ENCODE measurements around the gene GRIN2A.

DNA sequence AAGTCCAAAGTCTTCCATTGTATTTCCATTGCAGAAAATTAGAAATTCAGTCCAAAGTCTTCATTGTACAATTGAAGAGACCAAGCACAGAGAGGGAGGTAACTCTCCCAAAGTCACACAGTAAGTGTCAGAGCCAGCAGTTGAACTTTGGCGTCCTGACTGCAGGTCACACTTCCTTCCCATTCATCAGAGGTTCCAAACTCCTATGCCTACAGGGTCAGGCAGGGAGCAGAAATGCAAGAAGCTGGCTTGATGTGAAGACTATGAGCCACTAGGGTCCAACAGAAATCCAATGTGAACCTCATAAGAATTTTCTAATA lies 44.7 kb upstream of the GRIN2A start:
- TF ChIP-seq ZNF70 (CRISPR knock-in tag; IDR thresholded peaks at IDR 0.05) (no peak), ESRRG (CRISPR knock-in tag; IDR thresholded peaks at IDR 0.05) (no peak), SNAI2 (CRISPR knock-in tag; IDR thresholded peaks at IDR 0.05) (no peak), ZC3H10 (CRISPR knock-in tag; IDR thresholded peaks at IDR 0.05) (no peak), ZFP3 (CRISPR knock-in tag; IDR thresholded peaks at IDR 0.05) (no peak)
- TF ChIP-seq, protein P1, sequence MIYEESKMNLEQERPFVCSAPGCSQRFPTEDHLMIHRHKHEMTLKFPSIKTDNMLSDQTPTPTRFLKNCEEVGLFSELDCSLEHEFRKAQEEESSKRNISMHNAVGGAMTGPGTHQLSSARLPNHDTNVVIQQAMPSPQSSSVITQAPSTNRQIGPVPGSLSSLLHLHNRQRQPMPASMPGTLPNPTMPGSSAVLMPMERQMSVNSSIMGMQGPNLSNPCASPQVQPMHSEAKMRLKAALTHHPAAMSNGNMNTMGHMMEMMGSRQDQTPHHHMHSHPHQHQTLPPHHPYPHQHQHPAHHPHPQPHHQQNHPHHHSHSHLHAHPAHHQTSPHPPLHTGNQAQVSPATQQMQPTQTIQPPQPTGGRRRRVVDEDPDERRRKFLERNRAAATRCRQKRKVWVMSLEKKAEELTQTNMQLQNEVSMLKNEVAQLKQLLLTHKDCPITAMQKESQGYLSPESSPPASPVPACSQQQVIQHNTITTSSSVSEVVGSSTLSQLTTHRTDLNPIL (CRISPR knock-in tag; IDR thresholded peaks at IDR 0.05; ENCODE audit: low read depth) = no peak
- TF ChIP-seq, protein P2, sequence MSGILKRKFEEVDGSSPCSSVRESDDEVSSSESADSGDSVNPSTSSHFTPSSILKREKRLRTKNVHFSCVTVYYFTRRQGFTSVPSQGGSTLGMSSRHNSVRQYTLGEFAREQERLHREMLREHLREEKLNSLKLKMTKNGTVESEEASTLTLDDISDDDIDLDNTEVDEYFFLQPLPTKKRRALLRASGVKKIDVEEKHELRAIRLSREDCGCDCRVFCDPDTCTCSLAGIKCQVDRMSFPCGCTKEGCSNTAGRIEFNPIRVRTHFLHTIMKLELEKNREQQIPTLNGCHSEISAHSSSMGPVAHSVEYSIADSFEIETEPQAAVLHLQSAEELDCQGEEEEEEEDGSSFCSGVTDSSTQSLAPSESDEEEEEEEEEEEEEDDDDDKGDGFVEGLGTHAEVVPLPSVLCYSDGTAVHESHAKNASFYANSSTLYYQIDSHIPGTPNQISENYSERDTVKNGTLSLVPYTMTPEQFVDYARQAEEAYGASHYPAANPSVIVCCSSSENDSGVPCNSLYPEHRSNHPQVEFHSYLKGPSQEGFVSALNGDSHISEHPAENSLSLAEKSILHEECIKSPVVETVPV (CRISPR knock-in tag; IDR thresholded peaks at IDR 0.05) = no peak

Measured in SK-N-SH treated with all-trans-retinoic acid at 6 μM for 48 hours (cell line).